Effector memory CD4-positive, alpha-beta T cell (primary cell): ENCODE measurements around the gene HCST.
A peak's percentile ranks its signal among the peaks of the same experiment; 100 is the strongest.

Experiments used
- DNase-seq, 3 donors: peaks; one replicate each; pipeline ENCODE4 v3.0.0-alpha.2; 2020
- H3K27ac ChIP-seq: 2 replicates; pipeline ENCODE4 v1.7.0; 2013; ENCODE audit warnings: mild to moderate bottlenecking, low read length, moderate library complexity; ENCODE audit not compliant: insufficient read depth, poor library complexity, severe bottlenecking
- H3K27me3 ChIP-seq: replicated peaks from 2 replicates; pipeline ENCODE4 v1.7.0; 2013; ENCODE audit warnings: mild to moderate bottlenecking, low read length; ENCODE audit not compliant: insufficient read depth, control insufficient read depth, poor library complexity, severe bottlenecking
- H3K36me3 ChIP-seq: 2 replicates; pipeline ENCODE4 v1.7.0; 2013; ENCODE audit warnings: mild to moderate bottlenecking, low read length, moderate library complexity; ENCODE audit not compliant: control insufficient read depth, insufficient read depth
- H3K4me1 ChIP-seq: 2 replicates; pipeline ENCODE4 v1.7.0; 2013; ENCODE audit warnings: low read length, mild to moderate bottlenecking; ENCODE audit not compliant: control insufficient read depth, insufficient read depth, poor library complexity, severe bottlenecking
- H3K4me3 ChIP-seq: 2 replicates; pipeline ENCODE4 v1.7.0; 2013; ENCODE audit warnings: low read length, low read depth, mild to moderate bottlenecking; ENCODE audit not compliant: insufficient read depth, poor library complexity, severe bottlenecking
- H3K9me3 ChIP-seq: 2 replicates; pipeline ENCODE4 v1.7.0; 2013; ENCODE audit warnings: mild to moderate bottlenecking, low read length, moderate library complexity; ENCODE audit not compliant: control insufficient read depth

Gene HCST

DNA sequence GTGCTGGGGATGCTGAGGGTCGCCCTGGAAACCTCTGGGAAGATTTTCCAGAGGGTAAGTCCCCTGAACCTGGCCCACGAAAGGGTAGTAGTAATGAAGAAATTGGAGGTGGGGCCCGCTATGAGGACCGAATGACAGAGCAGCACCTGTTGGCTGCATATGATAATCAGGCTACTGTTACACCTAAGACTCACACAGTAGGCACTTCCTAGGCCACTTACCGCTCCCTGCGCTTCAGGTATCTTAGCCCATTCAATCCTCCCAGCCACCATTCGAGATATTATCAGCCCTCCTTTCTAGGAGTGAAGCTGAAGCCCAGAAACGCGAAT, 29.5 kb downstream of the HCST start:
- no peaks in the 10 kb centered on the region for H3K27me3 ChIP-seq
- no peak overlapping the region for H3K4me3 ChIP-seq
- H3K27ac ChIP-seq: no peak overlapping the region

GRCh38 chr19:35932291-35932936, 30.1 kb downstream of the HCST start:
- no peaks in the 10 kb centered on the region for H3K27me3 ChIP-seq
- no peak overlapping the region for H3K4me3 ChIP-seq
- no peaks in the 10 kb centered on the region for H3K9me3 ChIP-seq
- H3K4me1 ChIP-seq: peaks cover 35% of the 10 kb centered on the region
- no peak for DNase-seq
- no peaks in the 10 kb centered on the region for H3K36me3 ChIP-seq
- H3K27ac ChIP-seq: no peak overlapping the region

More for the DNA sequence above, 29.5 kb downstream of the HCST start:
- Histone ChIP-seq H3K9me3 (no peaks in the 10 kb centered on the region), H3K4me1 (peaks cover 29% of the 10 kb centered on the region), H3K36me3 (no peaks in the 10 kb centered on the region)
- no peak for DNase-seq

DNA sequence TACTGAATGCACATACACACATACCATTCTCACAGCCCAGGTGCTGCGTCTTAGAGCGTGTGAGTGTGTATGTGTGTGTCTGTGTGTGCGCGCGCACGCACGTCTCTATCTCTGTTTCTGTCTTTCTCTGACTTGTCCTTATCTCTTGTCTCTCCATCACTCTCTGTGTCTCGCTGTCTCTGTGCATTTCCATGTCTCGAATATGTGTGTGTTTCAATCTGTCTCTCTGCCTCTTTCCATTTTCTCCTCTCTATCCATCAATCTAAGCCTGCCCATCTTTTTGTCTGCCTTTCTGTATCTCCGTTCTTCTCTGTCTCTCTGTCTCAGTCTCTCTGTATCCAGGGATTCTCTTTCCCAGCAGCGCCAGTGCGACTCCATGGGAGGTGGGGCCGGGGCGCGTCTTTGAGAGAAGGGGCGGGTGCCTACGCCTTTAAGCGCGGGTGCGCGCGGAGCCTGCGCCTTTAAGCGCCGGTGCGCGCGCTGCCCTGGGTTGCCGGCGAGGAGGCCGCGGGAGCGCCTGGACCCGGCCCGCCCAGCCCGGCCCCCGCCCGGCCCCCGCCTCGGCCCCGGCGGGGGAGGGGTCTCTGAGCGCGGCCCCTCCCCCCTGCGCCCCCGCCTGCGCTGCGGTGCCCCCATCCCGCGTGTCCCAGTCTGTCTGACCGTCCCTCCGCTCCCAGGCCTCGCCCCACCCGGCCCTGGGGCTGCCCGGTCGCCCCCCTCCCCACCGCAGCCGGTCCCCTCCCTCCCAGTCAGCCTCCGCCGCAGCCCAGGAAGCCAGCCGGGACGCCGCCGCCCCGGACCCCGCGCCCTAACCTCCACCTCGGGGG, 33.8 kb downstream of the HCST start, which contains the start of gene LRFN3:
LRFN3 (plus strand) TSS at position 464 of the 827 bp plus-strand sequence. CDS start 3,052 bp downstream, outside the sequence.
- H3K36me3 ChIP-seq: peaks cover 14% of the 10 kb centered on the region

GRCh38 chr19:35936738-35937268, 34.5 kb downstream of the HCST start:
- Histone ChIP-seq H3K27ac (peak overlapping the region; percentile 50), H3K27me3 (no peaks in the 10 kb centered on the region), H3K36me3 (peaks cover 14% of the 10 kb centered on the region), H3K9me3 (no peaks in the 10 kb centered on the region), H3K4me1 (peaks cover 28% of the 10 kb centered on the region), H3K4me3 (peak overlapping the region; percentile 74)
- no peak for DNase-seq

More for the DNA sequence above, 33.8 kb downstream of the HCST start, which contains the start of gene LRFN3:
- H3K4me3 ChIP-seq: peak within 1 kb of the TSS; percentile 74
- H3K27ac ChIP-seq: peak within 1 kb of the TSS; percentile 62
- peaks cover 29% of the 10 kb centered on the region for H3K4me1 ChIP-seq
- no peaks in the 10 kb centered on the region for H3K9me3 ChIP-seq
- no peaks in the 10 kb centered on the region for H3K27me3 ChIP-seq
- peak; percentile 10 to 22 (median 20) for DNase-seq

DNA sequence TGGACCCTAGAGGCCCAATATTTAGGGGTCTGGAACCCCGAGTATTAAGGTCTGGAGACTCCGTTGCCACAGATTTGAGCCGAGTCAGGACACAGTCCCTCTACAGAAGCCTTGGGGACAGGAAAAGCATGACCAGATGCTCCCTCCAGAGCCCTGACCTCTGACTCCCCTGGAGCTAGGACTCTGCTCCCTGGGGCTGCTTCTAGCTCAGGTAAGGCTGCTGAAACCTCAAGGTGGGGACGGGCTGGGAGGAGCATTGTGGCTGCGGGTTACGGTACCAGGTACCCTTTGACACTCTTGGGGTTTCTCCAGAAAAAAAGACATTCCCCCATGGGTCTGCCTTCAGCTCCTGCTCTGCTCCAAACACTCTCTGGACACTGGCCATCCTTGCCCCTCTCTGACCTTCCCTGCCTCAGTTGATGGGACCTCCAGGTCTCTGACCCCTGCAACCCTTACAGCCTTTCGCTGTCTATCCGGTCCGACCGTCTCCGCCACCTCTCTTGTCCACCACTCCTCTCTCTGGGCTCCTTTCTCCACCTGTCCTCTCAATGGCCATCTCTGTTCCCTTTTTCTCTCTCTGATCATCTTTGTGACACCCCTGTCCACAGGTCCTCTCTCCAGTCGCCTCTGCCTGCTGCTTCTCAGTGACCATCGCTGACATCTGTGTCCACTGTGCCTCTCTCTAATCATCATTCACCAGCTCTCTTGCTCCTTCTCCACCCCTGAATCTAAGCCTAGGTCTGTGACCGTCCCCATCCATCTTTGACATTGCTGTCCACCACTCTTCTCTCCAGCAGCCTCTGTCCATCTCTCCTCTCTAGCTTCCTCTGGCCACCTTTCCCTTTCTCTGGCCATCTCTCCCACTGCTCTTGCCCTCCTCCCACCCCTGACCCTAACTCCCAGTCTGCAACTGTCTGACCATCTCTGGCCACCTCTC, 35.3 kb downstream of the HCST start:
- peak overlapping the region; percentile 74 for H3K4me3 ChIP-seq
- no peak for DNase-seq
- peaks cover 28% of the 10 kb centered on the region for H3K4me1 ChIP-seq
- H3K27ac ChIP-seq: no peak overlapping the region
- H3K27me3 ChIP-seq: no peaks in the 10 kb centered on the region
- H3K36me3 ChIP-seq: peaks cover 14% of the 10 kb centered on the region
- no peaks in the 10 kb centered on the region for H3K9me3 ChIP-seq

DNA sequence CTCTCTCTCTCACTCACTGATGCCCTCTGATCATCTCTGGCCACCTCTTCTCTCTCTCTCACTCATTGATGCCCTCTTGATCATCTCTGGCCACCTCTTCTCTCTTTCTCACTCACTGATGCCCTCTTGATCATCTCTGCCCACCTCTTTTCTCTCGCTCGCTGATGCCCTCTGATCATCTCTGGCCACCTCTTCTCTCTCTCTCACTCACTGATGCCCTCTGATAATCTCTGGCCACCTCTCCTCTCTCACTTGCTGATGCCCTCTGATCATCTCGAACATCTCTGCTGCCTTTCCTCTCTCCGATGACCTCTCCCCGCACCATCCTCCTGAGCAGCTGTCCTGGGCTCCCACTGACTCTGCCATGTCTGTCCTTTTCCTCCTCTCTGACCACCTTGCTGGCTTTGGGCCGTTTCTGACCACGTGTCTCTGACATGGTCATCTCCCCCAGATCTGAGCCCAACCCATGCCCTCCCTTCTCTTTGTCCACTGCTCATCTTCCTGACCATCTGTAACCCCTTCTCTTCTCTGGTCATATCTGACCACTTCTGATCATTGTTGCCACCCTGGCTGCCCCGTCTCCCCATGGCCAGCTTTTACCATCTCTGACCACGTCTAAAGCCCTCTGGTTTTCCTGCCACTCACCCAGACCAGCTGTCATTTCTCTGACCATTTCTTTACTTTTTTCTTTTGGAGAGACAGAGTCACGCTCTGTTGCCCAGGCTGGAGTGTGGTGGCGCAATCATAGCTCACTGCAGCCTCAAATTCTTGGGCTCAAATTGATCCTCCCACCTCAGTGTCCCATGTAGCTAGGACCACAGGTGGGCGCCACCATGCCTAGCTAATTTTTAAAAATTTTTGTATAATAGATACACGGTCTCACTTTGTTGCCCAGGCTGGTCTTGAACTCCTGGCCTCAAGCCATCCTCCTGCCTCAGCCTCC, 36.2 kb downstream of the HCST start:
- Histone ChIP-seq H3K36me3 (peaks cover 17% of the 10 kb centered on the region), H3K9me3 (no peaks in the 10 kb centered on the region), H3K27me3 (no peaks in the 10 kb centered on the region), H3K4me3 (peak overlapping the region; percentile 11), H3K27ac (no peak overlapping the region), H3K4me1 (peaks cover 28% of the 10 kb centered on the region)
- DNase-seq: no peak

- Histone ChIP-seq H3K4me1 (peaks cover 28% of the 10 kb centered on the region), H3K9me3 (no peaks in the 10 kb centered on the region), H3K36me3 (peaks cover 17% of the 10 kb centered on the region), H3K27ac (no peak overlapping the region), H3K27me3 (no peaks in the 10 kb centered on the region), H3K4me3 (no peak overlapping the region)
- no peak for DNase-seq
Measured at GRCh38 chr19:35939307-35940077, 37.2 kb downstream of the HCST start.

DNA sequence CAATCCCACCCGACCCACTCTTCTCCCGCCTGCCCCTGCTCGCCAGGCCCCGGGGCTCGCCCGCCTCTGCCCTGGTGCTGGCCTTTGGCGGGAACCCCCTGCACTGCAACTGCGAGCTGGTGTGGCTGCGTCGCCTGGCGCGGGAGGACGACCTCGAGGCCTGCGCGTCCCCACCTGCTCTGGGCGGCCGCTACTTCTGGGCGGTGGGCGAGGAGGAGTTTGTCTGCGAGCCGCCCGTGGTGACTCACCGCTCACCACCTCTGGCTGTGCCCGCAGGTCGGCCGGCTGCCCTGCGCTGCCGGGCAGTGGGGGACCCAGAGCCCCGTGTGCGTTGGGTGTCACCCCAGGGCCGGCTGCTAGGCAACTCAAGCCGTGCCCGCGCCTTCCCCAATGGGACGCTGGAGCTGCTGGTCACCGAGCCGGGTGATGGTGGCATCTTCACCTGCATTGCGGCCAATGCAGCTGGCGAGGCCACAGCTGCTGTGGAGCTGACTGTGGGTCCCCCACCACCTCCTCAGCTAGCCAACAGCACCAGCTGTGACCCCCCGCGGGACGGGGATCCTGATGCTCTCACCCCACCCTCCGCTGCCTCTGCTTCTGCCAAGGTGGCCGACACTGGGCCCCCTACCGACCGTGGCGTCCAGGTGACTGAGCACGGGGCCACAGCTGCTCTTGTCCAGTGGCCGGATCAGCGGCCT, 37.9 kb downstream of the HCST start:
- H3K4me3 ChIP-seq: no peak overlapping the region
- H3K27ac ChIP-seq: no peak overlapping the region
- no peak for DNase-seq
- H3K9me3 ChIP-seq: no peaks in the 10 kb centered on the region
- no peaks in the 10 kb centered on the region for H3K27me3 ChIP-seq
- peaks cover 17% of the 10 kb centered on the region for H3K36me3 ChIP-seq
- peaks cover 28% of the 10 kb centered on the region for H3K4me1 ChIP-seq
